H1 (cell line): ENCODE results near the gene USP54. TPM values are rescaled to one million over a fixed set of nuclear protein-coding genes. Genes with fewer than 3 reads are reported as not detected.

Experiments
- CTCF ChIA-PET: fragments of 300-600 bp; sonication (Branson Sonifier 250); formaldehyde crosslinking; loops from one replicate; lab custom pipeline; 2021; ENCODE audit not compliant: partially characterized antibody; lab: Charles Lee
- POLR2A ChIA-PET: fragments of 300-600 bp; sonication (Branson Sonifier 250); formaldehyde crosslinking; loops from one replicate; lab custom pipeline; 2021; ENCODE audit warnings: inconsistent platforms; ENCODE audit not compliant: partially characterized antibody; lab: Charles Lee
- DNase-seq, 2 experiments: peaks; one replicate each; pipeline versions ENCODE4 v3.0.0 to v3.0.0-alpha.2; 2010 to 2022; ENCODE audit warnings: low spot score in 2 of 2, low read depth in 1 of 2, mixed read lengths in 1 of 2
- FAIRE-seq: peaks from 2 replicates; lab custom pipeline; 2011; peaks lifted over from hg19 to GRCh38; lab: Jason Lieb, UNC
- H2AFZ ChIP-seq: 2 replicates; pipeline ENCODE4 v1.8.1; 2012; ENCODE audit warnings: low read length, inconsistent platforms
- H2AK5ac ChIP-seq: 2 replicates; pipeline ENCODE4 v1.6.1; 2013; ENCODE audit warnings: low read depth, low read length
- H2BK120ac ChIP-seq: replicated peaks from 2 replicates; pipeline ENCODE3; 2013; ENCODE audit warnings: low read depth, low read length, inconsistent platforms
- H2BK12ac ChIP-seq: 2 replicates; pipeline ENCODE4 v1.6.1; 2013; ENCODE audit warnings: low read depth, low read length
- H2BK15ac ChIP-seq: 2 replicates; pipeline ENCODE4 v1.6.1; 2013; ENCODE audit warnings: low read length
- H2BK20ac ChIP-seq: 2 replicates; pipeline ENCODE4 v1.6.1; 2013; ENCODE audit warnings: low read length
- H2BK5ac ChIP-seq: 2 replicates; pipeline ENCODE4 v1.6.1; 2013; ENCODE audit warnings: low read depth, low read length
- H3K14ac ChIP-seq: 2 replicates; pipeline ENCODE4 v1.6.1; 2013; ENCODE audit warnings: inconsistent platforms; ENCODE audit not compliant: insufficient read length
- H3K18ac ChIP-seq: 2 replicates; pipeline ENCODE4 v1.6.1; 2013; ENCODE audit warnings: low read length; ENCODE audit errors: extremely low read depth
- H3K23ac ChIP-seq: 2 replicates; pipeline ENCODE4 v1.6.1; 2013; ENCODE audit warnings: inconsistent platforms; ENCODE audit not compliant: insufficient read length
- H3K23me2 ChIP-seq: 2 replicates; pipeline ENCODE4 v1.6.1; 2013; ENCODE audit warnings: low read depth, low read length
- H3K27ac ChIP-seq: 2 replicates; pipeline ENCODE4 v1.6.1; 2011; ENCODE audit warnings: low read depth, low read length, inconsistent platforms
- H3K27me3 ChIP-seq, 4 experiments: replicated peaks in 1 of 4; 1 replicate in 1 of 4; 2 replicates in 3 of 4; pipeline versions ENCODE4 v1.6.1 to v1.8.1; 2011 to 2013; ENCODE audit warnings: low read length in 3 of 4, mild to moderate bottlenecking in 3 of 4, inconsistent platforms in 2 of 4, mixed read lengths in 2 of 4, moderate library complexity in 1 of 4; ENCODE audit not compliant: control insufficient read depth in 3 of 4, insufficient read depth in 3 of 4; ENCODE audit errors: extremely low read depth in 1 of 4
- H3K36me3 ChIP-seq, 4 experiments: 2 replicates each; pipeline versions ENCODE4 v1.6.1 to v1.8.1; 2011 to 2013; ENCODE audit warnings: mild to moderate bottlenecking in 4 of 4, low read length in 3 of 4, moderate library complexity in 2 of 4, control low read depth in 1 of 4, inconsistent platforms in 1 of 4; ENCODE audit not compliant: insufficient read depth in 4 of 4, control insufficient read depth in 2 of 4
- H3K4ac ChIP-seq: replicated peaks from 2 replicates; pipeline ENCODE3; 2013; ENCODE audit warnings: low read length, low read depth, mixed read lengths, inconsistent platforms; ENCODE audit not compliant: insufficient read length
- H3K4me1 ChIP-seq, 4 experiments: replicated peaks in 1 of 4; 1 replicate in 1 of 4; 2 replicates in 3 of 4; pipeline versions ENCODE4 v1.6.1 to v1.8.1; 2011 to 2013; ENCODE audit warnings: low read length in 3 of 4, inconsistent platforms in 2 of 4, mixed read lengths in 1 of 4; ENCODE audit not compliant: insufficient read depth in 4 of 4, control insufficient read depth in 3 of 4
- H3K4me2 ChIP-seq, 2 experiments: 2 replicates each; pipeline versions ENCODE4 v1.6.1 to v1.8.1; 2011 to 2013; ENCODE audit warnings: low read depth in 2 of 2, low read length in 2 of 2, control low read depth in 1 of 2, inconsistent platforms in 1 of 2, mild to moderate bottlenecking in 1 of 2; ENCODE audit not compliant: insufficient read depth in 1 of 2
- H3K4me3 ChIP-seq, 4 experiments: fragments of 200-600, 300-600 bp in 1 of 4; sonication (generic), shearing (Covaris generic), sonication (Bioruptor Twin) in 1 of 4; 2 replicates each; pipeline versions ENCODE4 v1.5.1 to v1.8.1; 2011 to 2016; ENCODE audit warnings: low read length in 4 of 4, low read depth in 3 of 4, control low read depth in 2 of 4, inconsistent platforms in 2 of 4, mild to moderate bottlenecking in 2 of 4, mixed read lengths in 1 of 4, moderate library complexity in 1 of 4; ENCODE audit not compliant: insufficient read depth in 2 of 4; ENCODE audit errors: extremely low read depth in 1 of 4
- H3K56ac ChIP-seq: replicated peaks from 2 replicates; pipeline ENCODE3; 2013; ENCODE audit warnings: low read depth, mild to moderate bottlenecking, mixed read lengths, low read length, inconsistent platforms; ENCODE audit not compliant: insufficient read length
- H3K79me1 ChIP-seq: 2 replicates; pipeline ENCODE4 v1.6.1; 2013; ENCODE audit warnings: low read depth, low read length, control low read depth
- H3K79me2 ChIP-seq, 2 experiments: 2 replicates each; pipeline versions ENCODE4 v1.6.1 to v1.8.1; 2012 to 2013; ENCODE audit warnings: low read length in 2 of 2, mild to moderate bottlenecking in 2 of 2, inconsistent platforms in 1 of 2; ENCODE audit not compliant: insufficient read depth in 2 of 2, control insufficient read depth in 1 of 2
- H3K9ac ChIP-seq, 4 experiments: replicated peaks in 1 of 4; 1 replicate in 1 of 4; 2 replicates in 3 of 4; pipeline versions ENCODE4 v1.6.1 to v1.8.1; 2011 to 2013; ENCODE audit warnings: low read depth in 3 of 4, low read length in 3 of 4, control low read depth in 2 of 4, mild to moderate bottlenecking in 2 of 4, moderate library complexity in 2 of 4, inconsistent platforms in 1 of 4; ENCODE audit errors: extremely low read depth in 1 of 4
- H3K9me3 ChIP-seq, 2 experiments: 2 replicates each; pipeline versions ENCODE4 v1.6.1 to v1.8.1; 2012 to 2013; ENCODE audit warnings: mild to moderate bottlenecking in 2 of 2, moderate library complexity in 2 of 2, control low read depth in 1 of 2, inconsistent platforms in 1 of 2, low read depth in 1 of 2, low read length in 1 of 2, mixed read lengths in 1 of 2; ENCODE audit not compliant: insufficient read depth in 2 of 2
- H4K20me1 ChIP-seq, 2 experiments: replicated peaks in 1 of 2; 2 replicates each; pipeline versions ENCODE3 to v1.8.1; 2011 to 2013; ENCODE audit warnings: inconsistent platforms in 2 of 2, low read length in 2 of 2, mild to moderate bottlenecking in 1 of 2; ENCODE audit not compliant: insufficient read depth in 2 of 2, control insufficient read depth in 1 of 2
- H4K5ac ChIP-seq: 2 replicates; pipeline ENCODE4 v1.6.1; 2013; ENCODE audit warnings: low read length, low read depth, mixed read lengths, inconsistent platforms; ENCODE audit not compliant: insufficient read length
- H4K8ac ChIP-seq: 2 replicates; pipeline ENCODE4 v1.8.0; 2013; ENCODE audit warnings: mild to moderate bottlenecking, moderate library complexity, low read length, inconsistent platforms; ENCODE audit not compliant: insufficient read depth; ENCODE audit errors: extremely low read depth
- H4K91ac ChIP-seq: replicated peaks from 2 replicates; pipeline ENCODE3; 2013; ENCODE audit warnings: low read length, mixed read lengths, inconsistent platforms; ENCODE audit not compliant: insufficient read length
- BRCA1 ChIP-seq: IDR thresholded peaks from 2 replicates; pipeline ENCODE4 v1.6.1; 2012; ENCODE audit warnings: low read depth, low read length, improper control_type of control experiment
- CBX8 ChIP-seq: fragments of 300-800, 300-1000 bp; sonication (generic); IDR thresholded peaks from 2 replicates; pipeline ENCODE4 v1.7.1; 2016; ENCODE audit warnings: low read depth, low read length, borderline replicate concordance
- CHD1 ChIP-seq: IDR thresholded peaks from 2 replicates; pipeline ENCODE4 v1.6.1; 2012; ENCODE audit warnings: low read depth, low read length, improper control_type of control experiment
- EGR1 ChIP-seq: IDR thresholded peaks from 2 replicates; pipeline ENCODE4 v1.6.1; 2011; ENCODE audit warnings: low read depth, low read length, borderline replicate concordance
- KDM4A ChIP-seq: IDR thresholded peaks from one replicate; pipeline ENCODE4 v1.7.1; 2012; ENCODE audit warnings: low read depth, mild to moderate bottlenecking, moderate library complexity, low read length, inconsistent platforms; ENCODE audit not compliant: severe bottlenecking
- MAFK ChIP-seq: IDR thresholded peaks from 2 replicates; pipeline ENCODE4 v1.6.1; 2012; ENCODE audit warnings: low read depth, mild to moderate bottlenecking, improper control_type of control experiment, low read length
- PHF8 ChIP-seq: fragments of 200-600 bp; sonication (generic); conservative IDR thresholded peaks from 2 replicates; pipeline ENCODE4 v1.7.1; 2012; ENCODE audit warnings: low read depth, mild to moderate bottlenecking, inconsistent platforms, low read length, moderate library complexity
- RBBP5 ChIP-seq: IDR thresholded peaks from 2 replicates; pipeline ENCODE4 v1.7.1; 2012; ENCODE audit warnings: low read depth, mild to moderate bottlenecking, inconsistent platforms, low read length, moderate library complexity, borderline replicate concordance
- SP1 ChIP-seq: IDR thresholded peaks from 2 replicates; pipeline ENCODE4 v1.6.1; 2011; ENCODE audit warnings: low read depth, low read length
- WGBS, 2 experiments: shearing (Covaris generic) in 1 of 2; methylation state at CpG; one replicate each; pipeline versions ENCODE4 v1.1.6 to v1.1.7; 2013 to 2015; ENCODE audit warnings: low lambda C conversion rate in 2 of 2, mixed read lengths in 2 of 2, inconsistent platforms in 1 of 2, low coverage in 1 of 2, missing lambda C conversion rate in 1 of 2; ENCODE audit not compliant: insufficient replicate concordance in 2 of 2, insufficient coverage in 1 of 2, insufficient read length in 1 of 2; ENCODE audit errors: extremely low coverage in 1 of 2, missing lambda C conversion rate in 1 of 2; 5-methylcytosine and 5-hydroxymethylcytosine counted together
- polyA plus RNA-seq, 7 experiments: library from polyadenylated mRNA; depleted of rRNA in 3 of 7; stranded (reverse) in 5 of 7; unstranded in 2 of 7; fragments of >200 nt in 5 of 7; fragments of 200-250 nt in 2 of 7; gene quantifications; 1 replicate in 5 of 7; 2 replicates in 1 of 7; 4 replicates in 1 of 7; pipeline versions ENCODE4 v1.2.1 to v1.2.3, GENCODE V29; 2011 to 2013; ENCODE audit warnings: missing spikeins in 2 of 7, mixed read lengths in 2 of 7
- total RNA-seq: library from RNA; stranded (reverse); fragmentation: NEBNext Ultra II Directional; extraction: Animal tissue kit (Norgen Biotek cat#: 25700); gene quantifications from 2 replicates; pipeline ENCODE4 v1.2.1, GENCODE V29; 2021
- TF ChIP-seq, protein P1 (sequence below): IDR thresholded peaks from 2 replicates; pipeline ENCODE4 v1.6.1; 2012; ENCODE audit warnings: low read length, inconsistent platforms

Gene USP54
- total and polyA plus RNA-seq, 2 of the 8 experiments (the other 6 are each of a cell fraction or from before 2014, with no cell fraction given), result 46.2 to 65.6 TPM

DNA sequence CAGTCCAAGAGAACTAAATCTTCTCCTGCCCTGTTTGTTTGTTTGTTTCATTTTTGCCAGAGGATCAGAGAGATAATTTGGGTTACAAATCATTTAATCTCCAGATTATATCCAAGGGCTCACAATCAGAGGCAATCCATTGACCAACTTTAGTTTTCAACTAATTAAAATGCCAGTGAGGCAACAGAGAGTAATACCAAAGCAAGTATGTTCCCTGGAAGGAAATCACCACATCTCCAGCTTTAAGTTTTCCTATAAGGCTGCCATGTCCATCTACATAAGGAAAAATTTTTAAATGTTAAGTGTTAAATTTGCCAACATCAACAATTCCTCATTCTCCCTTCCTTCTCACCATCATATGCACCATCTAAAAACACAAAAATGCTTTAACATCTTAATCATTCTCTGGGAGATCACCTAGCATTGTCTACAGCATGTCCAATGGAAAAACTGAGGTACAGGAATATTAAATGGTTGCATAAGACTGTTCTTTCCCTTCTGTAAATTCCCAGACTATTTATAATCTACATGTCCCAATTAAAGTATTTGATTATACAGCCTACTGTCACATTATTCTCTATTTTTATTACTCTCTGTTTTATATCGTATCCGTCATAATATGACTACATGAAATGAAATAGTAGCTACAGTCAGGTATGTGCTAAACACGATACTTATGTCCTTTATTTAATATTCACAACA lies 14.1 kb downstream of the USP54 start:
- no peak overlapping the region for H4K5ac ChIP-seq
- H3K23me2 ChIP-seq, result no peaks in the 10 kb centered on the region
- no peak overlapping the region for H2BK15ac ChIP-seq
- CTCF ChIA-PET, result interaction anchor here (0.6 to 1.1 kb wide), 4 partner anchors 20 to 653 kb away, joined by 3 to 4 read pairs (median 3); no protein-coding TSS in a partner anchor
- no peak overlapping the region for H3K9ac ChIP-seq
- no peak overlapping the region for H3K23ac ChIP-seq
- POLR2A ChIA-PET, result interaction anchor here (0.6 to 1.3 kb wide), 3 partner anchors 9 to 572 kb away, joined by 3 to 4 read pairs (median 3); no protein-coding TSS in a partner anchor
- no peaks in the 10 kb centered on the region for H3K9me3 ChIP-seq
- H2AFZ ChIP-seq, result no peak overlapping the region
- H3K36me3 ChIP-seq, result peaks cover 0 to 5% (median 2%) of the 10 kb centered on the region in 4 experiments; a peak in 1 of 8 replicates
- WGBS, 2 experiments, result 93% methylated on average over 3 of the region's 3 CpGs; no CpG with 5 or more reads in 1 of the 2 experiments
- peaks cover 0 to 2% of the 10 kb centered on the region in 2 experiments for H4K20me1 ChIP-seq
- peaks cover 0 to 3% (median 0%) of the 10 kb centered on the region in 4 experiments; a peak in 2 of 7 replicates for H3K4me1 ChIP-seq
- no peak overlapping the region for H4K8ac ChIP-seq
- H2BK12ac ChIP-seq, result no peak overlapping the region
- H3K18ac ChIP-seq, result no peak overlapping the region
- H3K56ac ChIP-seq, result no peak overlapping the region
- no peak overlapping the region for H3K14ac ChIP-seq
- no peak overlapping the region for H2BK5ac ChIP-seq
- no peak overlapping the region for H4K91ac ChIP-seq
- no peak overlapping the region for H2AK5ac ChIP-seq
- peaks cover 0 to 23% of the 10 kb centered on the region in 2 experiments; a peak in 2 of 4 replicates for H3K79me2 ChIP-seq
- no peak overlapping the region for H2BK120ac ChIP-seq
- H3K4me3 ChIP-seq, result no peak overlapping the region
- FAIRE-seq (no peak), DNase-seq (no peak)
- no peaks in the 10 kb centered on the region for H3K27me3 ChIP-seq
- H3K27ac ChIP-seq, result no peak overlapping the region
- H2BK20ac ChIP-seq, result no peak overlapping the region
- H3K79me1 ChIP-seq, result no peaks in the 10 kb centered on the region
- no peak overlapping the region for H3K4ac ChIP-seq
- no peak overlapping the region for H3K4me2 ChIP-seq
- TF ChIP-seq EGR1 (no peak), CBX8 (no peak), BRCA1 (no peak), CHD1 (no peak), MAFK (no peak), KDM4A (no peak), PHF8 (no peak), SP1 (no peak), RBBP5 (no peak)
- TF ChIP-seq, protein P1, sequence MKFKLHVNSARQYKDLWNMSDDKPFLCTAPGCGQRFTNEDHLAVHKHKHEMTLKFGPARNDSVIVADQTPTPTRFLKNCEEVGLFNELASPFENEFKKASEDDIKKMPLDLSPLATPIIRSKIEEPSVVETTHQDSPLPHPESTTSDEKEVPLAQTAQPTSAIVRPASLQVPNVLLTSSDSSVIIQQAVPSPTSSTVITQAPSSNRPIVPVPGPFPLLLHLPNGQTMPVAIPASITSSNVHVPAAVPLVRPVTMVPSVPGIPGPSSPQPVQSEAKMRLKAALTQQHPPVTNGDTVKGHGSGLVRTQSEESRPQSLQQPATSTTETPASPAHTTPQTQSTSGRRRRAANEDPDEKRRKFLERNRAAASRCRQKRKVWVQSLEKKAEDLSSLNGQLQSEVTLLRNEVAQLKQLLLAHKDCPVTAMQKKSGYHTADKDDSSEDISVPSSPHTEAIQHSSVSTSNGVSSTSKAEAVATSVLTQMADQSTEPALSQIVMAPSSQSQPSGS, result no peak
